Smooth muscle cell (in vitro differentiated cells): ENCODE results near the gene SLC20A1. TPM values are rescaled to one million over a fixed set of nuclear protein-coding genes. Genes with fewer than 3 reads are reported as not detected.

ENCODE experiments used
- DNase-seq: peaks from one replicate; lab custom pipeline; 2025; ENCODE audit not compliant: unreplicated experiment; lab: John Stamatoyannopoulos, UW
- H2AFZ ChIP-seq: fragments of 200-600 bp; sonication (generic); 2 replicates; pipeline ENCODE4 v1.6.0; 2016; ENCODE audit warnings: antibody characterized with exemption, low read depth, mild to moderate bottlenecking
- H3F3A ChIP-seq: fragments of 200-600 bp; sonication (generic); 2 replicates; pipeline ENCODE4 v1.6.0; 2017; ENCODE audit warnings: antibody characterized with exemption, low read depth
- H3K27ac ChIP-seq: fragments of 200-600 bp; sonication (generic); 2 replicates; pipeline ENCODE4 v1.5.1; 2016; ENCODE audit warnings: low read depth, mild to moderate bottlenecking
- H3K27me3 ChIP-seq: fragments of 200-600 bp; sonication (generic); 2 replicates; pipeline ENCODE4 v1.6.1; 2016; ENCODE audit warnings: low read depth, mild to moderate bottlenecking
- H3K36me3 ChIP-seq: fragments of 200-600 bp; sonication (generic); 2 replicates; pipeline ENCODE4 v1.5.1; 2016; ENCODE audit warnings: low read depth
- H3K4me1 ChIP-seq: fragments of 200-600 bp; sonication (generic); 2 replicates; pipeline ENCODE4 v1.5.1; 2016; ENCODE audit warnings: low read depth
- H3K4me2 ChIP-seq: fragments of 200-600 bp; sonication (generic); 2 replicates; pipeline ENCODE4 v1.6.0; 2016; ENCODE audit warnings: mild to moderate bottlenecking
- H3K4me3 ChIP-seq: fragments of 200-600 bp; sonication (generic); 2 replicates; pipeline ENCODE4 v1.5.1; 2016; ENCODE audit warnings: mild to moderate bottlenecking
- H3K79me2 ChIP-seq: fragments of 200-600 bp; sonication (generic); 2 replicates; pipeline ENCODE4 v1.6.0; 2016; ENCODE audit warnings: low read depth, mild to moderate bottlenecking
- H3K9ac ChIP-seq: fragments of 200-600 bp; sonication (generic); 2 replicates; pipeline ENCODE4 v1.6.0; 2016; ENCODE audit warnings: low read depth
- H3K9me3 ChIP-seq: fragments of 200-600 bp; sonication (generic); replicated peaks from 2 replicates; pipeline ENCODE4 v1.5.1; 2016; ENCODE audit warnings: low read depth
- H4K20me1 ChIP-seq: fragments of 200-600 bp; sonication (generic); 2 replicates; pipeline ENCODE4 v1.6.0; 2016; ENCODE audit warnings: low read depth
- CTCF ChIP-seq: fragments of 200-600 bp; sonication (generic); IDR thresholded peaks from 2 replicates; pipeline ENCODE4 v1.5.1; 2017; ENCODE audit warnings: borderline replicate concordance, mild to moderate bottlenecking, antibody characterized with exemption; ENCODE audit not compliant: insufficient read depth, poor library complexity, severe bottlenecking
- WGBS: methylation state at CpG from one replicate; pipeline ENCODE4 v1.1.7; 2016; ENCODE audit warnings: low lambda C conversion rate; 5-methylcytosine and 5-hydroxymethylcytosine counted together
- polyA plus RNA-seq: library from polyadenylated mRNA; unstranded; fragments of >200 nt; fragmentation: Nextera tagmentation; extraction: Ambion mirVana; gene quantifications from 2 replicates; pipeline ENCODE4 v1.2.1, GENCODE V29; 2016
- total RNA-seq: library from RNA; depleted of rRNA; stranded (reverse); fragments of >200 nt; gene quantifications from 2 replicates; pipeline ENCODE4 v1.2.3, GENCODE V29; 2014

Gene SLC20A1
- total and polyA plus RNA-seq, 2 experiments from 2014 or later = 93.4 to 106 TPM

GRCh38 chr2:112661656-112662305 lies 16.0 kb downstream of the SLC20A1 start:
- WGBS = 90% methylated on average over 8 of the region's 8 CpGs
- no peak overlapping the region for H3K4me3 ChIP-seq
- no peaks in the 10 kb centered on the region for H3K27me3 ChIP-seq
- H3K27ac ChIP-seq = no peak overlapping the region
- peaks cover 19% of the 10 kb centered on the region for H3K36me3 ChIP-seq
- peaks cover 44% of the 10 kb centered on the region for H3F3A ChIP-seq
- H4K20me1 ChIP-seq = peaks cover 58% of the 10 kb centered on the region
- no peak for DNase-seq
- no peak overlapping the region for H2AFZ ChIP-seq
- H3K4me1 ChIP-seq = no peaks in the 10 kb centered on the region
- TF ChIP-seq CTCF = no peak
- no peaks in the 10 kb centered on the region for H3K9me3 ChIP-seq
- H3K4me2 ChIP-seq = no peak overlapping the region
- no peak overlapping the region for H3K9ac ChIP-seq
- no peaks in the 10 kb centered on the region for H3K79me2 ChIP-seq

- Histone ChIP-seq H3K9ac (no peak overlapping the region), H4K20me1 (peaks cover 51% of the 10 kb centered on the region), H2AFZ (no peak overlapping the region), H3K4me3 (no peak overlapping the region), H3K36me3 (peaks cover 16% of the 10 kb centered on the region), H3K27ac (no peak overlapping the region), H3K79me2 (no peaks in the 10 kb centered on the region), H3K27me3 (no peaks in the 10 kb centered on the region), H3F3A (peaks cover 35% of the 10 kb centered on the region), H3K4me2 (no peak overlapping the region), H3K9me3 (no peaks in the 10 kb centered on the region), H3K4me1 (no peaks in the 10 kb centered on the region)
- 87% methylated on average over 3 of the region's 3 CpGs for WGBS
- no peak for DNase-seq
- no peak for TF ChIP-seq CTCF
Measured at GRCh38 chr2:112662704-112663103, 17.0 kb downstream of the SLC20A1 start.

- Histone ChIP-seq H3K4me1 (no peaks in the 10 kb centered on the region), H4K20me1 (peaks cover 35% of the 10 kb centered on the region), H3K9me3 (no peaks in the 10 kb centered on the region), H3K9ac (no peak overlapping the region), H3K4me3 (no peak overlapping the region), H3K27ac (peak overlapping the region; percentile 4), H3K27me3 (no peaks in the 10 kb centered on the region), H3F3A (peaks cover 21% of the 10 kb centered on the region), H2AFZ (no peak overlapping the region), H3K4me2 (no peak overlapping the region), H3K79me2 (no peaks in the 10 kb centered on the region), H3K36me3 (peaks cover 16% of the 10 kb centered on the region)
- DNase-seq = no peak
- TF ChIP-seq CTCF = no peak
Measured at GRCh38 chr2:112664689-112665088, 18.9 kb downstream of the SLC20A1 start.
